ENCODE data around the gene EGLN3.

- no peak for TF ChIP-seq EZH2 (IDR thresholded peaks at IDR 0.05; ENCODE audit: borderline replicate concordance, low read length)
- no peak for TF ChIP-seq CTCF (conservative IDR thresholded peaks at IDR 0.05 in 1 of 2, IDR thresholded peaks at IDR 0.05 in 1 of 2; ENCODE audit: extremely low read depth in 1 of 2, insufficient read depth in 1 of 2, low read depth in 1 of 2, low read length in 2 of 2)
Measured at GRCh38 chr14:33987565-33988080, 36.7 kb upstream of the EGLN3 start.

All from mammary epithelial cell (primary cell).